Activated CD8-positive, alpha-beta memory T cell treated with anti-CD3 and anti-CD28 coated beads, Interleukin-2, amount 50 U/mL, for 1 hour (primary cell): Measurements from ENCODE around the gene ZNF423.
"Not testable (repeated sequence)": the region's sequence is repeated elsewhere in the genome, so short reads cannot be mapped to it uniquely, and the experiment has no call there.

Source experiments
- DNase-seq: peaks from one replicate; pipeline ENCODE4 v3.0.0-alpha.2; 2020; ENCODE audit errors: extremely low read depth

Gene ZNF423

DNA sequence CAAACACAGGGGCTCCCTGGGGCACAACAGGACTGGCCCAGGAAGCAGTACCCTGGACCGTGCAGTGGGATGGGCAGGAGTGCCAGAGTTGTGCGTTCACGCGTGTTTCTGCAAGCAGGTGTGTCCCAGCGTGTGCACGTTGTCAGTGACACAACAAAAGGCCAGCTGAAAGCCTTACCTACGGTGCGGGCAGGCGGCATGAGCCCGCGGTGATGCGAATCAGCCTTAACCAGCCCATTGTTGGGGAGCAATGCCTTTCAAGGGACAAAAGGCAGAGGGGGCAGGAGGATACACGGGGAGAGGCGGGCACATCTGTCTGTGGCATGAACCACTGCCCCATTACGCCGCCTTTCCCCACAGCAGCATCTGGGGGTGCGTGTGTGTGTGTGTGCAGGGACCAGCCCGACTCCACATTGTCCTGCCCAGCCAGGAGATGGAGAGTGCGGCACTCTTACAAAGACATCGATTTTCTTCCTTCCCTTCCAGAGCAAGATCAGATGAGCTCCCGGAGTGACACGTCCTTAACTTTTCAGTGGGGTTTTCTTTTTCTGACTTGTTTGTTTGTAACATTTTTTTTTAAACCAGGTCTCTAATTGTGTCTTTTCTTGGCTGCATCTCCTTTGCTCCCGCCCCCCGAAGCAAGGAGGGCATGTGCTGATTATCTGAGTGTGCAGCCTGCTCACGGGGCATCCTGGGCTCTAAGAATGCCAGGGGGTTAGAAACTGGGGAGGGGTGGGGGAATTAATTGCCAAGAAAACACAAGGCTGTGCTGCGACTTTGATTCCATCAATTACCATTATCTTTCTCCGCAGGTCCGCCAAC lies 158.1 kb downstream of the ZNF423 start:
- DNase-seq, result no peak

DNA sequence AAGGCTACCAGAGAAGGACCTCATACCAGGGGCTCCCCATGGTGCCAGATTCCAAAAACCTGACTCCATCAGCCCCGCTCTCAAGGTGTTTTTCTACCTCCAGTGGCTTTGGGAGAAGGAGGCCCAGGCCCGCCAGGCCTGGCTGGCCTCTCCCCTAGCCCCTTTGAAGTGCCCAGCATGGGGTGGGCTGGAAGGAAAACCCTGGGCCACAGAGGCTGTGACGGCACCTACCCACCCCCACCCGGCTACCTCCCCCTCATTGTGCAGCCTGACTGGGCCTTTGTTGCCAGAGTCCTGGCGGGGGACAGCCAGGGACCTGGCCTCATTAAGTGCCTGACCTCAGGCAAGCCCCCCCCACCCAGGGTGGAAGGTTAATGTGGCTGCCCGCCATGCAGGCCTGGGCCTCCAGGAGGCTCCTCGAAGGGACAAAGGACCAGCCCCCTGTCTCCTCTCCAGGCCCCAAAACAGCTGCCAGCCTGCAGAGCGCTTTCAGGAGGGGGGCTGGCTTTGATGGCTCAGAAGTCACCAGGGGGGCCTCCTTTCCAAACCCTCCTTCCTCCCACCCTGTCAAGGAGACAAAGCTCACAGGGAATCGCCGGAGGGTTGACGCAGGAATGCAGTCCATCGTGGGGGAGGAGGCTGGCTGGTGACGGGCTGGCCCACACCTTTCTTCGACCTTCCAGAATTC lies 159.4 kb downstream of the ZNF423 start:
- DNase-seq, result no peak

- no peak for DNase-seq
Observed at GRCh38 chr16:49695782-49696413, 160.0 kb downstream of the ZNF423 start.

DNA sequence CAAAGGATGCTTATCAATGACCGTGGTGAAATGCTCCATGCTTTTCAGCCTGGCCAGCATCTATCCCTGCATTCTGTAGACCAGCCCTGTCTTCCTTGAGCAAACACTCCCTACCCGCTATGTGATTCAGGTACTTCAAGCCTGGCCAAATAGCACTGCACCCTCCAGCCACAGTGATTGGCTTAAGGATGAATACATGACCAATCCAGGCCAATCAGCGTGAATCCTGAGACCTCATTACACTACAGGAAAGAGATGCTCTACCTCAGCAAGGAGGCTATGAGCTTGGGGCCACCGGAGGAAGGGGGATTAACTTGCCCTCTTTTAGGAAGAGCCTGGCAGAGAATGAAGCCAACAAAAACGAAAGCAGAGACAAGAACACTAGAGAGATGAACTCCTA lies 162.5 kb downstream of the ZNF423 start:
- no peak for DNase-seq

GRCh38 chr16:49690778-49691177 lies 165.1 kb downstream of the ZNF423 start:
- no peak for DNase-seq

GRCh38 chr16:49688036-49688697 lies 167.7 kb downstream of the ZNF423 start:
- no peak for DNase-seq

DNA sequence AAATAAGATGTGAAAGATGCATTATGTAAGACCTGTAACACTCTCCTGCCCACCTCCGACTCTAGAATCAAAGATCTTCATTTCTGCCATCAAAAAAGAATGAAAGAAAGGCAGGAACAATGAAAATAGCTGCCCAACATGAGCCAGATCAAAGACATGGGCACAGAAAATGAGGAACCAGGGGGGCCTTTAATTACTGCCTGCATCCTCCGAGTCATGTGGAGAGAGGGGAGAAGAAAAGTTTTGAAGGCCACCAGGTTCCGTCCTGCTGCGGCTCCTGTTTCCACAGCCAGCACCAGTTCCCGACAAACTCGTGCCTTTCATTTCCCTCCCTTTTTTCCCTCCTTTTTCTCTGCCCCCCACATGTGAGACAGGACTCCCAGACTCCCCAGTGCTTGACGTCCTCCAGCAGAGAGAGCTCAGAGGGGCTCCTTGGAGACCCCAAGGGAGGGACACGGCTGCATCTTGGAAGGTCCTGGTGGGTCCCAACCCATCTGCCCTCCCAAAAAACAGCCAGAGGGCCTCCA lies 168.4 kb downstream of the ZNF423 start:
- DNase-seq, result no peak

DNA sequence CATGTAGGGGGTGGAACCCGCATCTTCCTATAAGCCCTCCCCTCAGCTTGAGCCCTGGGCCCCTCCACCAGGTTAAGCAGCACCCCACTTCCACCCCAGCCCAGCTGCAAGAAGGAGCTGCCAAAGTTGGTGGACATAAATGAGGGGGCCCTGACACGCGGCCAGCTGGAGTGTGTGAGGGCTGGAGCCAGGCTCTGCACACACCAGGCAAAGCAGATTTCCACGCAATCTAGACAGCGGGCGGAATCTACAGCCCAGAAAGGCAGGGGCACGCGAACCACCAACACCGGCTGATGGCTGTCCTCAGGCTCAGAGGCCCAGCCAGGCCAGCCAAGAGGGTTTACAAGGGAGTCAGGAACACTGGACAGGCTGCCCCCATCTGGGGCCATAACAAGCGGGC lies 171.2 kb downstream of the ZNF423 start:
- DNase-seq, result no peak

DNA sequence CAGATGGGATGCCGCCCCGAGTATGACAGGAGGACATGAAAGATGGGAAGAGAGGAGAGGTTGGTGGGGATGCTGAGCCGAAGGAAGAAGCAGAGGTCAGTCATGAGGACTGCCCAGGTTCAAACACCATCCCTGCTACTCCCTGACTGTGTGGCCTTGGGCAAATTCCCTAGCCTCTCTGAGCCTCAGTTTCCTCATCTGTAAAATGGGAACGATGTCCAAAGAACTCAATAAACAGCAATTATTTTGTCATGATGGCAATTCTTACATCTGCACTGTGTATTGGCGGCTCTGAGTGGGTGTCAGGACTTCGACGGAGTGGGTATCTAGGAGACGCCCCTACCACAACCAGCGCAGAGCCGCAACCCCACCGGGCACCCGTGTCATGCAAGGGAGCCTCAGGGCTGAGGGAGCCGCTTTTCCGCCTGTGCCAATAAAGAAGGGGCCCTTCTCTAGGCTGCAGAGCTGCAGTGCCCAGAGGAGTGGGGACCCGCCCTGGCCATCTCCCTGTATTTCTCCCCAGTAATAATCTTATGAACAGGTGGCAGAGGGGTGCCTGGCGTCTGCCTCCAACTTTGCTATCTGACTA lies 173.2 kb downstream of the ZNF423 start:
- no peak for DNase-seq

DNA sequence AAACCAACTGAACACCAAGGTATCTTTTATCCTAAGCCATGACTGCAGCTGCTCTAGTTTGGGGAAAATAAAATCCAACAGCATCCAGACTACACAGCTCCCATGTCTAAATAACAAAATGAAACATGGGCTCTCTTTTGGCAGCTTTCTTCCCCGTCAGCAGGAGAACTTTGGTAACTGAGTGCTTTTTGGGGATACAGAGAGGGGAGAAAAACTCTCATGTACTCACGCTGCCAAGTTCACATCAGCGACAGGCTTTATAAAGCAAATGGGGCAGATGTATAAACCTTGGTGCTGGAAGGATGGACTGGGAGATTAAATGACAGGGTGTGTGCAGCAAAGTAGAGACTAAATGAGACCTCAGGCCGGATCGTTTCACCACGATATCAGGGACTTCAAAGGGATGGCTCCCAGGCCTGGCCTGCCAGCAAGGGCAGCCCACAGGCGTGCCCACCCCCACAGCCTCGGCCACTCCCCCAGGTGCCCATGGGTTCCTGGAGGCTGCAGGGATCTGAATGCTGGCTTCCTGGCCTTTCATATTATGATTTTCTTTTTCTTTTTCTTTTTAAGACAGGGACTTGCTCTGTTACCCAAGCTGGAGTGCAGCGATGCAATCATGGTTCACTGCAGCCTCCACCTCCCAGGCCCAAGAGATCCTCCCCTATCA lies 174.6 kb downstream of the ZNF423 start:
- DNase-seq, result no peak

GRCh38 chr16:49679095-49679494 lies 176.8 kb downstream of the ZNF423 start:
- DNase-seq, result no peak

DNA sequence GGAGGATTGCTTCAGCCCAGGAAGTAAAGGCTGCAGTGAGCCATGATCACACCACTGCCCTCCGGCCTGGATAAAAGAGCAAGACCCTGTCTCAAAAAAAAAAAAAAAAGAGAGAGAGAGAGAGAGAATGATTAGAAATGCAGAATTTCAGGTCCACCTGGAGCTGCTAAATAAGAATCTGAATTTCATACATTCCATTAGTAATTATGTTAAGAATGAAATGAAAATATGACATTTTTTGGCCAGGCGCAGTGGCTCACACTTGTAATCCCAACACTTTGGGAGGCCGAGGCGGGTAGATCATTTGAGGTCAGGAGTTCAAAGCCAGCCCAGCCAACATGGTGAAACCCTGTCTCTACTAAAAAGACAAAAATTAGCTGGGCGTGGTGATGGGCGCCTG lies 178.3 kb downstream of the ZNF423 start:
- DNase-seq, result not testable (repeated sequence)

- no peak for DNase-seq
Observed at GRCh38 chr16:49675413-49675812, 180.5 kb downstream of the ZNF423 start.

DNA sequence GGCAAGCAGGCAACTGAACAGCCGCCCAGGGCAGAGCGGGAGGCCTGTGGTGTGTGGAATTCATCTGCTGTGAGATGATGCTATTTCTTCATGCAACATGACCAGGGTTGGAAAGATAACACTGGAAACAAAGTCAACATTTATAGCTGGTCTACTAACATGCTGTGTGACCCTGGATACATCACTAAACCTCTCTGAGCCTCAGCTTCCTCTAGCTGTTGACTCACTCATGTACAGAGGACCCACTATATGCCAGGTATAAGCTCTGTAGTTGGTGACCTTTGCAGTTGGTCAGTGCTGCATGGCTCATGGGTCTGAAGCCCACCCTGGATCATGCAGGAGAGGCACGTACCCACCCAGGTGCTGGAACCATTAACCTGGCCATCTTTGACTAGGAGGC lies 180.9 kb downstream of the ZNF423 start:
- DNase-seq, result no peak

DNA sequence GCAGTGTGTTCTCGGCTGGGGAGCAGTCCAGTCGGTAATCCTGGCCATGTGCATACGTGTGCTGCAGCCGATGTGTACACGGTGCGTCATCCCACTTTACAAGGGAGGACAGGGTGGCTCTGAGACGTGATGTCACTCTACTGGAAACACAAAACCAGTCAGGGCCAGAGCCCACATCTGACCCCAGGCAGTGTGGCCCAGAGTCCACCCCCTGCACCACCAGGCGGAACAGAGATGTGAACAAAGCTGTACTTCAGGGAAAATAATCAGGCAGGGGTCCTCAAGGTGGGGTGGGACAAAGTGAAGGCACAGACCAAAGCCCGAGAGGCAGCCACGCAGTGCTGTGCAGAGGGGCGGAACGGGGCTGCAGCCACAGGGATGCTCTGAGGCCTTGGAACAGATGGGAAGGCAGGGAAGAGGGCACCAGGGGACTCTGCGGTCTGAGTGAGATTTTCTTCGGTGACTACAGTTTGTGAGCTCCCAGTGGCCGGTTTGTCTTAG lies 181.5 kb downstream of the ZNF423 start:
- DNase-seq, result no peak

GRCh38 chr16:49673442-49673841 lies 182.5 kb downstream of the ZNF423 start:
- DNase-seq, result no peak

DNA sequence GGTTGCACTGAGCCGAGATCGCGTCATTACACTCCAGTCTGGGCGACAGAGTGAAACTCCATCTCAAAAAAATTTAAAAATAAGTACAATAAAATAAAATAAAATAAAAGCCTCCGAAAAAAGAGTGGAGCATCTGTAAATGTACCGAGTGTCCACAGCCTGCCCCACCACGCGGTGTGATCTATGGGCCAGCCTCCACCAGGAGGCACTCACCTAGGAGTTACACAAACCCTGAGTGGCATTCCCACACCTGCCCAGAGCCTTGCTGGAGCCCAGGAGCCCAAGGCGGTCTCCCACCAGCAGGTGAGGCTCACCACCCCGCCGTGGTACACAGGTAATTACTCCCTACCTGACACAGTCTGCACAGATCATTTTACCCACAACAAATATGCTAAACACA lies 183.2 kb downstream of the ZNF423 start:
- DNase-seq, result no peak

DNA sequence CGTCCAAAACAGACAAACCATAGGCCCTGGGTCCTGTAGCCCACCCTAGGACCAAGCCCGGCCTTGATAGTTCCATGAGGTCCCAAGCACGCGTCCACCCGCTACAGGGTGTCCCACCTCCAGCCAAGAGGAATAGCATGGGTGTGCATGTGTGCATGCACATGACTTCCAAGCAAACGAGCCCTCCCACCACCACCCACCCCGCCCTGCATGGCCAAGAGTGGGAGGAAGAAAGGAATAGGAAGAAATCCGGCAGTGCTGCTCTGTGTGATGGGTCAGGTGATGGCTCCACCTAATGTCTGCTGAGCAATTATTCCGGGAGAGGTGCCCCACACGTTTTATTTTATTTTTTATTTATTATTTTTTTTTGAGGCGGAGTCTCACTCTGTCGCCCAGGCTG lies 184.6 kb downstream of the ZNF423 start:
- DNase-seq, result no peak

DNA sequence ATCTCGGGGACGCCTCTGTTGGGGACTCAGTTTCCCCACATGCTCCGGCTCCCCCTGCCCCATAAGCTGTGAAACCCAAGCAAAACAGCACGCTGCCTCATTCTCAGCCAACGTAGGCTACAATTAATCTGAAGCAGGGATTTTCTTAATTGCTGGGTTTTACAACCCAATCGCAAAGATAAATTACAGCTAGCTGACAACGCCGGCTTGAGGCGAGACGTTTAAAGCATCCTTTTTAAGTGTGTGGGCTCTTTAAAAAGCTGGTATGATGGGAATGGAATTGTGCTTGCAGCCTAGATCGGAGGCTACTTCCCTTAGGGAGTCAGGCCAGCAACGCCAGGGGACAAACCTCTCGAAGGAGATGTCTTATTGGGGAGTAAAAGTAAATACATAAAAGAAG lies 185.3 kb downstream of the ZNF423 start:
- no peak for DNase-seq

GRCh38 chr16:49665482-49666230 lies 190.3 kb downstream of the ZNF423 start:
- no peak for DNase-seq
